ENCODE measurements around the gene AADACL4. TPM values are rescaled to one million over a fixed set of nuclear protein-coding genes. Genes with fewer than 3 reads are reported as not detected.

The AADACL4 gene
- total RNA-seq, 4 donors from 2014 or later, result not detected

DNA sequence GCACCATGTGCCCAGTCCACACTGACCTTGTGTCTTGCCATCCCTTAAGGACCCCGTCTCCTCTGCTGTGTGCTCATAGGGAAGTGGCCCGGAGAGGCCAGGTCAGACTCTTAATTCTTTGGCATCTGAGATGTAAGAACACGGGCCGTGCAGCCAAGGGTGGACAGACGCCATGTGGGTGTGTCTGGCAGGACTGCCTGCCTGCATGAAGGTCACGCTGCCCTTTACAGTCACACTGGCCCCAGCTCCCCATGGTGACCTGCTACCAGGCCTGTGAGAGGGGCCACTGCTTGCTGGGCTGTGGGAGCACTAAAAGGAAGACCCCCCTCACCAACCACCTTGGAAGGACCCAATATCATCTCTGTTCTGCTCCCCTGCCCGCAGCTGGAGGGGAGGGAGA, 43.5 kb upstream of the AADACL4 start:
- TF ChIP-seq, protein P1, sequence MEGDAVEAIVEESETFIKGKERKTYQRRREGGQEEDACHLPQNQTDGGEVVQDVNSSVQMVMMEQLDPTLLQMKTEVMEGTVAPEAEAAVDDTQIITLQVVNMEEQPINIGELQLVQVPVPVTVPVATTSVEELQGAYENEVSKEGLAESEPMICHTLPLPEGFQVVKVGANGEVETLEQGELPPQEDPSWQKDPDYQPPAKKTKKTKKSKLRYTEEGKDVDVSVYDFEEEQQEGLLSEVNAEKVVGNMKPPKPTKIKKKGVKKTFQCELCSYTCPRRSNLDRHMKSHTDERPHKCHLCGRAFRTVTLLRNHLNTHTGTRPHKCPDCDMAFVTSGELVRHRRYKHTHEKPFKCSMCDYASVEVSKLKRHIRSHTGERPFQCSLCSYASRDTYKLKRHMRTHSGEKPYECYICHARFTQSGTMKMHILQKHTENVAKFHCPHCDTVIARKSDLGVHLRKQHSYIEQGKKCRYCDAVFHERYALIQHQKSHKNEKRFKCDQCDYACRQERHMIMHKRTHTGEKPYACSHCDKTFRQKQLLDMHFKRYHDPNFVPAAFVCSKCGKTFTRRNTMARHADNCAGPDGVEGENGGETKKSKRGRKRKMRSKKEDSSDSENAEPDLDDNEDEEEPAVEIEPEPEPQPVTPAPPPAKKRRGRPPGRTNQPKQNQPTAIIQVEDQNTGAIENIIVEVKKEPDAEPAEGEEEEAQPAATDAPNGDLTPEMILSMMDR (IDR thresholded peaks at IDR 0.05), result no peak
- TF ChIP-seq POLR2A (IDR thresholded peaks at IDR 0.05), result no peak
- TF ChIP-seq POLR2AphosphoS5 (IDR thresholded peaks at IDR 0.05), result peak; percentile 70
- no peak for TF ChIP-seq EP300 (IDR thresholded peaks at IDR 0.05)

DNA sequence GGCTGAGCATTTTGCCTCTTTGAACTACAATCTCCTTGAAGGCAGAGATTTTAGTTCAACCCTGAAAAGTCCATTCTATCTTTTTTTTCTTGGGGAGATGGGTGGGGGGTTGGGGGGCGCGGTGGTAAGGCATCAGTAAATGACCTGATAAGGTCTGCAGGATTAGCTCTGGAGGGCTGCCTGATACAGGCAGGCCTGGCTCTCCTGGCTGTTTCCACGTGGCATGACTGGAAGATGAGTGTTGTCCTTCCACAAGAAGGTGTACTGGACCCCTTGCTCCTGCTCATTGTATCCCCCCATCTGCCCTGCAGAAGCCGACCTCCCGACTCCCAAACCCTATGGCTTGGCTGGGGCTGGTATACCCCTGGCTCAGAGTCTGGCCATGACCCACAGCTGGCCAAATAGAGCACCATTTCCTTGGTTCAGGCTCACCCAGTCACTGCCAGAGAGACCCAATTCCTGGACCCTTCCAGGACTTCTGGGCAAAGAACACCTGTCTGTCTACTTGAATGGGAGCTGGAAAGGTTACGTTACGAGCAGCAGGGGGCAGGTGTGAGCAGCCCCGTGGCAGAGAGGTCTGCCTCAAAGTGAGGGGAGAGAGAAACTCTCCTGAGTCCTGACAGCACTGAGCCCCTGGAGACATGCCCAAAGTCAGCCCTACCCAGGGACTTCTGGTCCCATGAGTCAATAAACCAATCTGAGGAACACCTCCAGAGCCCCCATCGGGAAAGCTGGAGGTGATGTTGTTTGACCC, 42.8 kb upstream of the AADACL4 start:
- Histone ChIP-seq H3K4me1 (peaks cover 5 to 97% (median 80%) of the 10 kb centered on the region in 3 donors), H3K36me3 (peaks cover 0 to 9% of the 10 kb centered on the region in 2 donors), H3K27me3 (no peaks in the 10 kb centered on the region), H3K9me3 (no peaks in the 10 kb centered on the region), H3K4me3 (no peak overlapping the region), H3K27ac (peak overlapping the region; percentile 64 to 95 (median 91))
- TF ChIP-seq, protein P1 (IDR thresholded peaks at IDR 0.05), result peak in 3 of 4 experiments; percentile 39 to 55 (median 42)
- no peak for TF ChIP-seq POLR2AphosphoS5 (IDR thresholded peaks at IDR 0.05)
- no CpG with 5 or more reads among the region's 9 CpGs for WGBS, 2 donors (ENCODE audit: low coverage in 1 of 2)
- no peak for ATAC-seq

More for the DNA sequence above, 43.5 kb upstream of the AADACL4 start:
- ATAC-seq, result peak; percentile 10
- peak overlapping the region; percentile 64 to 95 (median 91) for H3K27ac ChIP-seq
- peaks cover 5 to 99% (median 85%) of the 10 kb centered on the region in 3 donors for H3K4me1 ChIP-seq
- 17 to 91% methylated on average over 1 to 7 of the region's 7 CpGs for WGBS, 2 donors (ENCODE audit: low coverage in 1 of 2)
- H3K27me3 ChIP-seq, result no peaks in the 10 kb centered on the region
- H3K36me3 ChIP-seq, result peaks cover 0 to 9% of the 10 kb centered on the region in 2 donors
- H3K9me3 ChIP-seq, result no peaks in the 10 kb centered on the region
- no peak overlapping the region for H3K4me3 ChIP-seq

DNA sequence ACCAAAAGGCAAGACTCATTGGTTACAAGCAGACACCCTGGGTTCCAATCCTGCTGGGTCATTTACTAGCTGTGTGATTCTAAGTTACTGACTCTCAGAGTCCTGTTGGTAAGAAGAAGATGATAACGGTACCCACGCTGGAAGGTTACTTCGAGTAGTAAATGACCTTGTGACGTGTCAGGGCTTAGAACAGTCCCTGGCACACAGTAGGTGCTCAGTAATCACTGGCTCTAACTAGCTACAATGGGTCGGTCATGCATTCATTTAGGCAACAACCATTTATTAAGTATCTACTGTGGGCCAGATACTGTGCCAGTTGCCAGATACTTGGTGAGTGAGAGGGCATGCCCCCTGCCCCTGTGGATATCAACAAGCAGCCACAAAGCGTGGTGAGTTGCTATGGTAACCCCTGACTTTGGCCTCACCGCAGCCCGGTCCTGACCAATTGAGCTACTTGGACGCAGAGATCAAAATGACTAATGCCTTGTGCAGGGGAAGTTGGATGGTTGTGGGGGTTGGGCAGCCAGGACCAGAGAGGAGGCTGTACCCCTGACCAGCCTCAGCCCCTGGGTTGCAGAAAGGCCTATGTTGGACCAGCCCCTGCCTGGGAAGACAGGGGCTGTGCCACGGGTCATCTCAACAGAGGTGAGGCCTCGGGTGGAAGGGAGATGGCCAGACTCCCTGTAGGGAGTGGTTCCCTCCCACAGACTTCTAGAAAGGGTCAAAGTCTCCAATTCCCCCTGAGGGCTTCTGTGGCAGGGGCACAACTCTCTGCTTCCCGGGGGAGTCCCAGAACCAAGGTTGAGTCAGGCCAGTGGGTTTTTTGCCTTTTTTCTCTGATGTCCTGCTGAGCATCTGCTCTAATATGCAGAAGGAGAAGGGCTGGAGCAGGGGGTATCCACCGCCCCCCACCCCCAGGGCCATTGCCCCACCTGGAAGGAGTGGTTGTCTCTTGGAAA, 41.9 kb upstream of the AADACL4 start:
- Histone ChIP-seq H3K36me3 (peaks cover 0 to 16% of the 10 kb centered on the region in 2 donors), H3K27ac (peak overlapping the region; percentile 64 to 95 (median 91)), H3K9me3 (no peaks in the 10 kb centered on the region), H3K4me3 (no peak overlapping the region), H3K27me3 (no peaks in the 10 kb centered on the region), H3K4me1 (peaks cover 5 to 88% (median 71%) of the 10 kb centered on the region in 3 donors)
- WGBS, 2 donors (ENCODE audit: low coverage in 1 of 2), result 75 to 96% methylated on average over 4 to 6 of the region's 13 CpGs
- TF ChIP-seq, protein P1 (IDR thresholded peaks at IDR 0.05), result no peak
- TF ChIP-seq POLR2AphosphoS5 (IDR thresholded peaks at IDR 0.05) (peak; percentile 45), POLR2A (IDR thresholded peaks at IDR 0.05) (no peak), EP300 (IDR thresholded peaks at IDR 0.05) (no peak)
- ATAC-seq, result no peak

DNA sequence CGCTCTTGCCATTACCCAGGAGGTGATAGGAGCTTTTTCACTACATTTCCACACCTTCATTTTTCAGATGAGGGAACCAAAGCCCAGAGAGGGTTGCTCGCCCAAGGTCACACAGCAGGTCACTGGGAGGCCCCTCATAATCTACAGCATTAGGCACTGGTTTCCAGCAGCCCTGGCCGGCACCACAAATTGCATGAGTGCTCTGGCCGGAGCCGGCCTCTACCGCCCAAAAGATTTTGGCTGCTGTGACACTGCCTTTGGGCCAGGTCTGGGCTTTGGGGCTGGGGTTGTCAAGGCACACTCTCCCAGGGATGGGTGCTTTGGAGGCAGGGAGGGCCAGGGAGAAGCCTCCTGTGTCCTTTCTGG, 41.2 kb upstream of the AADACL4 start:
- 83% methylated on average over 1 of the region's 6 CpGs; no CpG with 5 or more reads in 1 of the 2 donors for WGBS, 2 donors (ENCODE audit: low coverage in 1 of 2)
- H3K36me3 ChIP-seq, result peaks cover 0 to 23% of the 10 kb centered on the region in 2 donors
- no peak overlapping the region for H3K4me3 ChIP-seq
- no peaks in the 10 kb centered on the region for H3K27me3 ChIP-seq
- ATAC-seq, result no peak
- peaks cover 5 to 81% (median 65%) of the 10 kb centered on the region in 3 donors for H3K4me1 ChIP-seq
- no peaks in the 10 kb centered on the region for H3K9me3 ChIP-seq
- H3K27ac ChIP-seq, result peak overlapping the region in 3 of 4 donors; percentile 90 to 95 (median 92)
- TF ChIP-seq, protein P1 (IDR thresholded peaks at IDR 0.05), result no peak
- TF ChIP-seq POLR2A (IDR thresholded peaks at IDR 0.05) (no peak), EP300 (IDR thresholded peaks at IDR 0.05) (no peak), POLR2AphosphoS5 (IDR thresholded peaks at IDR 0.05) (no peak)

Measured in gastroesophageal sphincter (tissue), 4 donors.